ENCODE data around the gene C2CD2.

GRCh38 chr21:41900401-41900800, 53.4 kb downstream of the C2CD2 start:
- TF ChIP-seq CTCF (IDR thresholded peaks at IDR 0.05) (no peak), EZH2 (IDR thresholded peaks at IDR 0.05) (no peak)

Data from neural progenitor cell (in vitro differentiated cells).